Coronary artery (tissue), 2 donors: ENCODE measurements around the gene DGKK.
"Not testable (repeated sequence)": the region's sequence is repeated elsewhere in the genome, so short reads cannot be mapped to it uniquely, and the experiment has no call there.

ENCODE experiments used
- DNase-seq: peaks from one replicate; pipeline ENCODE4 v3.0.0-alpha.2; 2017; ENCODE audit warnings: low spot score
- H3K27ac ChIP-seq, 2 donors: fragments of 200-600 bp; sonication (generic); one replicate each; pipeline ENCODE4 v1.5.1; 2016 to 2019
- H3K4me3 ChIP-seq: fragments of 200-600 bp; sonication (generic); 2 replicates; pipeline ENCODE4 v1.5.1; 2016; ENCODE audit warnings: mild to moderate bottlenecking, moderate library complexity
- CTCF ChIP-seq: fragments of 200-600 bp; sonication (generic); IDR thresholded peaks from one replicate; pipeline ENCODE4 v1.5.1; 2019; ENCODE audit warnings: antibody characterized with exemption

The DGKK gene

GRCh38 chrX:50381729-50382415, 88.8 kb downstream of the DGKK start:
- no peak for TF ChIP-seq CTCF
- no peak for DNase-seq
- Histone ChIP-seq H3K27ac (no peak overlapping the region), H3K4me3 (no peak overlapping the region)

- TF ChIP-seq CTCF = no peak
- Histone ChIP-seq H3K27ac (no peak overlapping the region), H3K4me3 (no peak overlapping the region)
- DNase-seq = no peak
Measured at GRCh38 chrX:50375481-50376267, 95.0 kb downstream of the DGKK start.

GRCh38 chrX:50372966-50373365, 97.7 kb downstream of the DGKK start:
- Histone ChIP-seq H3K4me3 (no peak overlapping the region), H3K27ac (no peak overlapping the region)
- no peak for TF ChIP-seq CTCF
- DNase-seq = no peak

- no peak for DNase-seq
- TF ChIP-seq CTCF = no peak
- H3K4me3 ChIP-seq = no peak overlapping the region
- no peak overlapping the region for H3K27ac ChIP-seq
Measured at GRCh38 chrX:50343917-50344316, 126.7 kb downstream of the DGKK start.

GRCh38 chrX:50333308-50333707, 137.3 kb downstream of the DGKK start:
- Histone ChIP-seq H3K27ac (no peak overlapping the region), H3K4me3 (no peak overlapping the region)
- TF ChIP-seq CTCF = no peak
- no peak for DNase-seq

GRCh38 chrX:50332668-50333067, 138.0 kb downstream of the DGKK start:
- H3K27ac ChIP-seq, DNase-seq, H3K4me3 ChIP-seq: not testable (repeated sequence)

- no peak for DNase-seq
- no peak for TF ChIP-seq CTCF
- Histone ChIP-seq H3K4me3 (no peak overlapping the region), H3K27ac (no peak overlapping the region)
Measured at GRCh38 chrX:50327235-50327634, 143.4 kb downstream of the DGKK start.
